ENCODE results near the gene MTM1. TPM values are rescaled to one million over a fixed set of nuclear protein-coding genes. Genes with fewer than 3 reads are reported as not detected.

Gene MTM1
- total RNA-seq, 1 experiment from 2014 or later: 6.4 TPM

GRCh38 chrX:150581093-150581775 lies 12.8 kb downstream of the MTM1 start:
- no peak overlapping the region for H2BK120ac ChIP-seq (ENCODE audit: low read depth, low read length, poor library complexity, severe bottlenecking)
- H3K79me2 ChIP-seq (ENCODE audit: insufficient read depth, low read length): no peaks in the 10 kb centered on the region
- no peaks in the 10 kb centered on the region for H3K23me2 ChIP-seq (ENCODE audit: insufficient read length, low read depth, low read length, poor library complexity, severe bottlenecking)
- H3K79me1 ChIP-seq (ENCODE audit: insufficient read depth, low read depth, low read length, poor library complexity, severe bottlenecking): no peaks in the 10 kb centered on the region
- no peak overlapping the region for H3T11ph ChIP-seq (ENCODE audit: low read length)
- H3K4me1 ChIP-seq (ENCODE audit: insufficient read depth, low read length): no peaks in the 10 kb centered on the region
- H2BK15ac ChIP-seq (ENCODE audit: low read depth, low read length): no peak overlapping the region
- TF ChIP-seq CTCF (conservative IDR thresholded peaks at IDR 0.05): no peak
- no peak overlapping the region for H4K8ac ChIP-seq (replicated peaks; ENCODE audit: insufficient read length, low read depth, low read length)
- H2BK20ac ChIP-seq (ENCODE audit: low read depth, low read length, poor library complexity, severe bottlenecking): no peak overlapping the region
- H3K27ac ChIP-seq (ENCODE audit: insufficient read length, low read depth, low read length): no peak overlapping the region
- H2AK5ac ChIP-seq (ENCODE audit: insufficient read length, low read length): no peak overlapping the region
- H3K18ac ChIP-seq (ENCODE audit: insufficient read length, low read depth, low read length): no peak overlapping the region
- no peak overlapping the region for H2AFZ ChIP-seq (ENCODE audit: low read length)
- peaks cover 42 to 60% of the 10 kb centered on the region in 2 experiments for H3K9me3 Mint-ChIP-seq
- H3K4me2 ChIP-seq (ENCODE audit: insufficient read depth, insufficient read length, low read length): no peak overlapping the region
- DNase-seq: no peak
- H3K4ac ChIP-seq (ENCODE audit: low read depth, low read length): no peak overlapping the region
- H3K9me3 ChIP-seq (ENCODE audit: control insufficient read depth, low read depth, low read length): peaks cover 6% of the 10 kb centered on the region
- no CpG with 5 or more reads among the region's 4 CpGs for WGBS (ENCODE audit: extremely low coverage, insufficient read length, low lambda C conversion rate)
- no peak overlapping the region for H4K91ac ChIP-seq (ENCODE audit: insufficient read length, low read depth, low read length)
- H3K4me1 Mint-ChIP-seq: peaks cover 2 to 7% of the 10 kb centered on the region in 2 experiments; a peak in 2 of 4 replicates
- H4K20me1 ChIP-seq (ENCODE audit: control insufficient read depth, insufficient read depth, insufficient read length): no peaks in the 10 kb centered on the region
- H3K27ac Mint-ChIP-seq: no peak overlapping the region
- H3K27me3 Mint-ChIP-seq (ENCODE audit: low read depth): no peaks in the 10 kb centered on the region
- no peaks in the 10 kb centered on the region for H3K27me3 ChIP-seq (ENCODE audit: insufficient read depth, low read length)
- no peak overlapping the region for H3K56ac ChIP-seq (ENCODE audit: insufficient read length, low read depth, low read length)
- H3K9ac ChIP-seq (ENCODE audit: extremely low read depth, insufficient read length, low read length): no peak overlapping the region
- H2BK5ac ChIP-seq (ENCODE audit: insufficient read length, low read length): no peak overlapping the region
- peaks cover 7 to 8% (median 8%) of the 10 kb centered on the region in 3 experiments for H3K36me3 Mint-ChIP-seq (ENCODE audit: insufficient read depth in 1 of 3, low read depth in 3 of 3)
- no peak overlapping the region for H3K4me3 Mint-ChIP-seq
- no peak overlapping the region for H3K14ac ChIP-seq (ENCODE audit: insufficient read depth, low read length)
- no peak overlapping the region for H4K5ac ChIP-seq (ENCODE audit: insufficient read length, low read depth, low read length)
- H3K23ac ChIP-seq (ENCODE audit: insufficient read length, low read depth, low read length): no peak overlapping the region
- no peak overlapping the region for H2BK12ac ChIP-seq (ENCODE audit: insufficient read length, low read depth, low read length)

All from H9 (cell line).